ENCODE results near the gene SYT7. TPM values are rescaled to one million over a fixed set of nuclear protein-coding genes. Genes with fewer than 3 reads are reported as not detected.

SYT7 gene
- total and polyA plus RNA-seq, 2 of the 8 experiments (the other 6 are each of a cell fraction or from before 2014, with no cell fraction given): 9.6 to 10.5 TPM

DNA sequence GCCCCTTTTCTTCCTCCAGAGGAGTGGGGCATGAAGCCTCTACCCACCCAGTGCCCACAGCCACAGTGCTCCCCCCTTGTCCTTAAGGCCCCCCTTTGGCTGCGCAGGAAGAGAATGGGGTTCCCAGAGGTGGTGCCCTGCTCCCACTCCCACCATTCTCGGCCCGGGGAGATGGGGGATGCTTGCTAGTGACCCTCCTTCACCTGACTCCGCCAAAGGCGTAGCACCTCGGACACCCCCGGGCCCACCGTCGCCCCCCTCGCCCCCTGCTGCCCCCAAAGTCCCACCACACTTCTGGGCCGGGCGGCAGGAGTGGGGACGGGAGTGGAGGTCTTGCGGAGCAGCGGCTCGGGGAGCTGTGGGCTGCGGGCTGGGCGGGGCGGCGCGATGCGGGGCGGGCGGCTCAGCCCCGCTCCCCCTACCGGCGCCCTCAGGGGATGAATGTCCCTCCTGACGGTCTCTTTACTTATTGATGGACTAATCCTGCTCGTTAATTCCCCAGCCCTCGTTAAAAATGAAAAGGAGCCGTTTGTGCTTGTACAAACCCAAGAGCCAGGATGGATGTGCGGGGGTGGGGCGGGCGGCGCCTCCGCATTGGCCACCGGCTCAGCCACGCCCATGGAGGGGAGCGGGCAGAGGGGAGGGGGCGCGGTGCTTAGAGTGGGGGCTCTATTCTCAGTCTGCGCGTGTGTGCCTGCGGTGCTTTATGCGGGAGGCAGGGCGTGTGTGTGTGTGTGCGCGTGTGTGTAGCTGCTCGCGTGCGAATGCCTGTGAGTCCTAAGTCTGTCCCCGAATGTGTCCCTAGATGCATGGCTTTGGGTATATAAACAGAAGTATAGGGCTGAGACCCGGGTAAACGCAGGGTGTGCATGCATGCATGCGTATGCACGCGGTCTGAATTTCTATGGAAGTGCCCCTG is 25.6 kb downstream of the SYT7 start:
- Histone ChIP-seq H3K4ac (replicated peaks; ENCODE audit: insufficient read length, low read depth, low read length) (no peak overlapping the region), H3K4me1 (replicated peaks in 1 of 4; ENCODE audit: control insufficient read depth in 3 of 4, insufficient read depth in 4 of 4, low read length in 3 of 4) (peaks cover 0 to 27% (median 14%) of the 10 kb centered on the region in 4 experiments; a peak in 4 of 7 replicates), H4K8ac (ENCODE audit: extremely low read depth, insufficient read depth, low read length) (no peak overlapping the region), H4K91ac (replicated peaks; ENCODE audit: insufficient read length, low read length) (peak overlapping the region; percentile 55), H3K18ac (ENCODE audit: extremely low read depth, low read length) (peak overlapping the region; percentile 48), H3K4me3 (ENCODE audit: extremely low read depth in 1 of 4, insufficient read depth in 2 of 4, low read depth in 3 of 4, low read length in 4 of 4) (peak overlapping the region; percentile 11 to 62 (median 34); a peak in 7 of 8 replicates), H3K27ac (ENCODE audit: low read depth, low read length) (no peak overlapping the region), H3K14ac (ENCODE audit: insufficient read length) (no peak overlapping the region), H2BK12ac (ENCODE audit: low read depth, low read length) (peak overlapping the region; percentile 60; the same call in 1 of the 2 replicates), H2BK5ac (ENCODE audit: low read depth, low read length) (no peak overlapping the region), H4K5ac (ENCODE audit: insufficient read length, low read depth, low read length) (no peak overlapping the region), H2AFZ (ENCODE audit: low read length) (no peak overlapping the region), H3K36me3 (ENCODE audit: control insufficient read depth in 2 of 4, insufficient read depth in 4 of 4, low read length in 3 of 4) (no peaks in the 10 kb centered on the region), H3K27me3 (replicated peaks in 1 of 4; ENCODE audit: control insufficient read depth in 3 of 4, extremely low read depth in 1 of 4, insufficient read depth in 3 of 4, low read length in 3 of 4) (peaks cover 0 to 21% (median 20%) of the 10 kb centered on the region in 4 experiments; a peak in 6 of 7 replicates), H2BK120ac (replicated peaks; ENCODE audit: low read depth, low read length) (no peak overlapping the region), H4K20me1 (replicated peaks in 1 of 2; ENCODE audit: control insufficient read depth in 1 of 2, insufficient read depth in 2 of 2, low read length in 2 of 2) (peaks cover 4 to 16% of the 10 kb centered on the region in 2 experiments), H3K79me1 (ENCODE audit: low read depth, low read length) (no peaks in the 10 kb centered on the region), H3K9me3 (ENCODE audit: insufficient read depth in 2 of 2, low read depth in 1 of 2, low read length in 1 of 2) (no peaks in the 10 kb centered on the region), H3K23ac (ENCODE audit: insufficient read length) (no peak overlapping the region), H3K23me2 (ENCODE audit: low read depth, low read length) (peaks cover 9% of the 10 kb centered on the region), H3K79me2 (ENCODE audit: control insufficient read depth in 1 of 2, insufficient read depth in 2 of 2, low read length in 2 of 2) (no peaks in the 10 kb centered on the region), H2BK15ac (ENCODE audit: low read length) (no peak overlapping the region), H2BK20ac (ENCODE audit: low read length) (no peak overlapping the region), H3K56ac (replicated peaks; ENCODE audit: insufficient read length, low read depth, low read length) (no peak overlapping the region), H2AK5ac (ENCODE audit: low read depth, low read length) (0 out of 2 replicates have a peak overlapping the region, but pooled peaks have one; percentile 10), H3K4me2 (ENCODE audit: insufficient read depth in 1 of 2, low read depth in 2 of 2, low read length in 2 of 2) (peak overlapping the region; percentile 80 to 90), H3K9ac (replicated peaks in 1 of 4; ENCODE audit: extremely low read depth in 1 of 4, low read depth in 3 of 4, low read length in 3 of 4) (no peak overlapping the region)
- CTCF ChIA-PET (ENCODE audit: partially characterized antibody): interaction anchor here (0.5 to 23.7 kb wide), 15 partner anchors 8 to 95 kb away, joined by 3 to 330 read pairs (median 5); no protein-coding TSS in a partner anchor
- FAIRE-seq (no peak), DNase-seq (ENCODE audit: low read depth in 1 of 2, low spot score in 2 of 2) (peak in 1 of 2 experiments; percentile 72)
- 17% methylated on average over 30 of the region's 57 CpGs; no CpG with 5 or more reads in 1 of the 2 experiments for WGBS, 2 experiments (ENCODE audit: extremely low coverage in 1 of 2, insufficient coverage in 1 of 2, insufficient read length in 1 of 2, insufficient replicate concordance in 2 of 2, low coverage in 1 of 2, low lambda C conversion rate in 2 of 2, missing lambda C conversion rate in 1 of 2)
- POLR2A ChIA-PET (ENCODE audit: partially characterized antibody): interaction anchor here (1.1 kb wide), 1 partner anchor 22 kb away, joined by 3 read pairs; no protein-coding TSS in a partner anchor
- TF ChIP-seq, protein P1, sequence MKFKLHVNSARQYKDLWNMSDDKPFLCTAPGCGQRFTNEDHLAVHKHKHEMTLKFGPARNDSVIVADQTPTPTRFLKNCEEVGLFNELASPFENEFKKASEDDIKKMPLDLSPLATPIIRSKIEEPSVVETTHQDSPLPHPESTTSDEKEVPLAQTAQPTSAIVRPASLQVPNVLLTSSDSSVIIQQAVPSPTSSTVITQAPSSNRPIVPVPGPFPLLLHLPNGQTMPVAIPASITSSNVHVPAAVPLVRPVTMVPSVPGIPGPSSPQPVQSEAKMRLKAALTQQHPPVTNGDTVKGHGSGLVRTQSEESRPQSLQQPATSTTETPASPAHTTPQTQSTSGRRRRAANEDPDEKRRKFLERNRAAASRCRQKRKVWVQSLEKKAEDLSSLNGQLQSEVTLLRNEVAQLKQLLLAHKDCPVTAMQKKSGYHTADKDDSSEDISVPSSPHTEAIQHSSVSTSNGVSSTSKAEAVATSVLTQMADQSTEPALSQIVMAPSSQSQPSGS (IDR thresholded peaks at IDR 0.05; ENCODE audit: low read length): no peak
- TF ChIP-seq KDM1A (IDR thresholded peaks at IDR 0.05; ENCODE audit: borderline replicate concordance, low read length): no peak
- no peak for TF ChIP-seq RXRA (IDR thresholded peaks at IDR 0.05; ENCODE audit: insufficient read depth, low read depth, low read length)
- TF ChIP-seq KDM4A (IDR thresholded peaks at IDR 0.05; ENCODE audit: low read depth, low read length, severe bottlenecking): peak; percentile 21
- TF ChIP-seq TBP (IDR thresholded peaks at IDR 0.05; ENCODE audit: low read depth, low read length): no peak
- TF ChIP-seq, protein P2, sequence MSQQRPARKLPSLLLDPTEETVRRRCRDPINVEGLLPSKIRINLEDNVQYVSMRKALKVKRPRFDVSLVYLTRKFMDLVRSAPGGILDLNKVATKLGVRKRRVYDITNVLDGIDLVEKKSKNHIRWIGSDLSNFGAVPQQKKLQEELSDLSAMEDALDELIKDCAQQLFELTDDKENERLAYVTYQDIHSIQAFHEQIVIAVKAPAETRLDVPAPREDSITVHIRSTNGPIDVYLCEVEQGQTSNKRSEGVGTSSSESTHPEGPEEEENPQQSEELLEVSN (IDR thresholded peaks at IDR 0.05): no peak
- no peak for TF ChIP-seq ZNF274 (IDR thresholded peaks at IDR 0.05; ENCODE audit: borderline replicate concordance, extremely low read depth, low read length)
- no peak for TF ChIP-seq TAF7 (optimal IDR thresholded peaks at IDR 0.05; ENCODE audit: borderline replicate concordance, low read depth, low read length)

Measured in H1 (cell line).